ENCODE measurements around the gene ZNF569.
"Not testable (repeated sequence)": the region's sequence is repeated elsewhere in the genome, so short reads cannot be mapped to it uniquely, and the experiment has no call there.

ZNF569 gene

GRCh38 chr19:37370880-37371661 is 96.2 kb downstream of the ZNF569 start, which contains the start of gene ZNF527:
ZNF527 (plus strand) TSS chr19:37371099; CDS start chr19:37374199, 3,100 bp downstream.
- TF ChIP-seq POLR2AphosphoS5 (IDR thresholded peaks at IDR 0.05; ENCODE audit: low read depth, low read length) (peak; percentile 76), POLR2A (IDR thresholded peaks at IDR 0.05; ENCODE audit: low read depth, low read length) (peak; percentile 91), TAF1 (IDR thresholded peaks at IDR 0.05; ENCODE audit: borderline replicate concordance, low read depth, low read length) (peak; percentile 66; the same call in 1 of the 2 replicates)
- peak; percentile 94 for FAIRE-seq
- DNase-seq (ENCODE audit: insufficient read length), result peak; percentile 86

- DNase-seq (ENCODE audit: insufficient read length); FAIRE-seq: not testable (repeated sequence)
Observed at GRCh38 chr19:37370386-37370879, 96.8 kb downstream of the ZNF569 start.

DNA sequence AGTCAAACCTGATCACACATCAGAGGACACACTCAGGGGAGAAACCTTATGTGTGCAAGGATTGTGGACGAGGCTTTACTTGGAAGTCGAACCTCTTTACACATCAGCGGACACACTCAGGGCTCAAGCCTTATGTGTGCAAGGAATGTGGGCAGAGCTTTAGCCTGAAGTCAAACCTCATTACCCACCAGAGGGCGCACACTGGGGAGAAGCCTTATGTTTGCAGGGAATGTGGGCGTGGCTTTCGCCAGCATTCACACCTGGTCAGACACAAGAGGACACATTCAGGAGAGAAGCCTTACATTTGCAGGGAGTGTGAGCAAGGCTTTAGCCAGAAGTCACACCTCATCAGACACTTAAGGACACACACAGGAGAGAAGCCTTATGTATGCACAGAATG is 104.5 kb downstream of the ZNF569 start:
- no peak for TF ChIP-seq TAF1 (IDR thresholded peaks at IDR 0.05; ENCODE audit: borderline replicate concordance, low read depth, low read length)
- TF ChIP-seq POLR2A (IDR thresholded peaks at IDR 0.05; ENCODE audit: low read depth, low read length), result no peak
- no peak for TF ChIP-seq POLR2AphosphoS5 (IDR thresholded peaks at IDR 0.05; ENCODE audit: low read depth, low read length)
- FAIRE-seq, result no peak
- DNase-seq (ENCODE audit: insufficient read length), result no peak

GRCh38 chr19:37361994-37362393 is 105.2 kb downstream of the ZNF569 start:
- TF ChIP-seq TAF1 (IDR thresholded peaks at IDR 0.05; ENCODE audit: borderline replicate concordance, low read depth, low read length), result no peak
- no peak for TF ChIP-seq POLR2AphosphoS5 (IDR thresholded peaks at IDR 0.05; ENCODE audit: low read depth, low read length)
- no peak for DNase-seq (ENCODE audit: insufficient read length)
- no peak for FAIRE-seq
